Muscle of leg (tissue), 11 donors: ENCODE data around the gene ALKBH2. TPM values are rescaled to one million over a fixed set of nuclear protein-coding genes. Genes with fewer than 3 reads are reported as not detected.

Experiments used
- DNase-seq: peaks from one replicate; pipeline ENCODE4 v3.0.0; 2013
- H3K27ac ChIP-seq: one replicate; pipeline ENCODE4 v1.5.1; 2013; ENCODE audit warnings: mild to moderate bottlenecking, low read length, control low read depth
- H3K27me3 ChIP-seq: one replicate; pipeline ENCODE4 v1.6.1; 2013; ENCODE audit warnings: low read length; ENCODE audit not compliant: control insufficient read depth, insufficient read depth
- H3K36me3 ChIP-seq: one replicate; pipeline ENCODE4 v1.6.1; 2013; ENCODE audit warnings: low read length; ENCODE audit not compliant: control insufficient read depth, insufficient read depth
- H3K4me1 ChIP-seq: one replicate; pipeline ENCODE4 v1.6.1; 2013; ENCODE audit warnings: low read length; ENCODE audit not compliant: control insufficient read depth, insufficient read depth
- H3K4me3 ChIP-seq: one replicate; pipeline ENCODE4 v1.5.1; 2013; ENCODE audit warnings: low read length, control low read depth
- H3K9me3 ChIP-seq: replicated peaks from 2 replicates; pipeline ENCODE4 v1.6.1; 2013; ENCODE audit warnings: low read depth, low read length; ENCODE audit not compliant: control insufficient read depth
- WGBS: methylation state at CpG from one replicate; pipeline ENCODE4 v1.1.5; 2013; ENCODE audit warnings: missing lambda C conversion rate; ENCODE audit not compliant: insufficient coverage; 5-methylcytosine and 5-hydroxymethylcytosine counted together
- polyA plus RNA-seq, 8 donors: library from polyadenylated mRNA; unstranded; fragments of 120-200 nt; gene quantifications; one replicate each; pipeline versions ENCODE4 v1.2.1 to v1.2.3, GENCODE V29; 2013; ENCODE audit warnings: inconsistent platforms in 1 of 8, low replicate concordance in 1 of 8; ENCODE audit not compliant: insufficient read length in 8 of 8, insufficient read depth in 1 of 8
- total RNA-seq: library from RNA; stranded (reverse); fragments of 120-200 nt; gene quantifications from one replicate; pipeline ENCODE4 v1.2.4, GENCODE V29; 2013

Gene ALKBH2
- total and polyA plus RNA-seq, 9 donors: 20.3 to 32.3 (median 23.6) TPM

DNA sequence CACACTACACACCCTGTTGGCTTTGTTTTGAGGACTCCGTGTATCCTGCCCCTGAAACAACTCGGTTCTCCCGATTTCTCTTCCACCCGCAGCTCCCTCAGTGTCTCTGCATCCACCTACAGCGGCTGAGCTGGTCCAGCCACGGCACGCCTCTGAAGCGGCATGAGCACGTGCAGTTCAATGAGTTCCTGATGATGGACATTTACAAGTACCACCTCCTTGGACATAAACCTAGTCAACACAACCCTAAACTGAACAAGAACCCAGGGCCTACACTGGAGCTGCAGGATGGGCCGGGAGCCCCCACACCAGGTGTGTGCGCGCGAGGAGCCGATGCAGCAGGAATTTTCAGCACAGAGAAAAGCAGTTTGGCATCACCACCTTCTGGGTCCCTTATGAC, 10.5 kb downstream of the ALKBH2 start:
- Histone ChIP-seq H3K27ac (no peak overlapping the region), H3K4me1 (no peaks in the 10 kb centered on the region), H3K36me3 (peaks cover 50% of the 10 kb centered on the region), H3K4me3 (no peak overlapping the region), H3K27me3 (no peaks in the 10 kb centered on the region), H3K9me3 (no peaks in the 10 kb centered on the region)
- 92% methylated on average over 14 of the region's 14 CpGs for WGBS
- no peak for DNase-seq

DNA sequence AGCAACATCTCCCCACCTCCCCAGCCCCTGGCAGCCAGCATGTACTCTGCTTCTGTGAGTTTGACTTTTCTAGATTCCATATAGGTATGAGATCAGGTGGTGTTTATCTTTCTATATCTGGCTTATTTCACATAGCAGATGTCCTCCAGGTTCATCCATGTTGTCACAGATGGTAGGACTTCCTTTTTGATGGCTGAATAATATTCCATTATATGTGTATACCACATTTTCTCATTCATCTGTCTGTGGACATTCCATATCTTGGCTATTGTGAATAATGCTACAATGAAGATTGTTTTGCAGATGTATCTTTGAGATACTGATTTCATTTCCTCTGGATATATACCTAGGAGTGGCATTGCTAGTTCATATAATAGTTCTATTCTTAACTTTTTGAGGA, 18.4 kb downstream of the ALKBH2 start:
- Histone ChIP-seq H3K9me3 (no peaks in the 10 kb centered on the region), H3K27ac (no peak overlapping the region), H3K36me3 (peaks cover 34% of the 10 kb centered on the region), H3K27me3 (no peaks in the 10 kb centered on the region), H3K4me3 (no peak overlapping the region), H3K4me1 (no peaks in the 10 kb centered on the region)
- no peak for DNase-seq

DNA sequence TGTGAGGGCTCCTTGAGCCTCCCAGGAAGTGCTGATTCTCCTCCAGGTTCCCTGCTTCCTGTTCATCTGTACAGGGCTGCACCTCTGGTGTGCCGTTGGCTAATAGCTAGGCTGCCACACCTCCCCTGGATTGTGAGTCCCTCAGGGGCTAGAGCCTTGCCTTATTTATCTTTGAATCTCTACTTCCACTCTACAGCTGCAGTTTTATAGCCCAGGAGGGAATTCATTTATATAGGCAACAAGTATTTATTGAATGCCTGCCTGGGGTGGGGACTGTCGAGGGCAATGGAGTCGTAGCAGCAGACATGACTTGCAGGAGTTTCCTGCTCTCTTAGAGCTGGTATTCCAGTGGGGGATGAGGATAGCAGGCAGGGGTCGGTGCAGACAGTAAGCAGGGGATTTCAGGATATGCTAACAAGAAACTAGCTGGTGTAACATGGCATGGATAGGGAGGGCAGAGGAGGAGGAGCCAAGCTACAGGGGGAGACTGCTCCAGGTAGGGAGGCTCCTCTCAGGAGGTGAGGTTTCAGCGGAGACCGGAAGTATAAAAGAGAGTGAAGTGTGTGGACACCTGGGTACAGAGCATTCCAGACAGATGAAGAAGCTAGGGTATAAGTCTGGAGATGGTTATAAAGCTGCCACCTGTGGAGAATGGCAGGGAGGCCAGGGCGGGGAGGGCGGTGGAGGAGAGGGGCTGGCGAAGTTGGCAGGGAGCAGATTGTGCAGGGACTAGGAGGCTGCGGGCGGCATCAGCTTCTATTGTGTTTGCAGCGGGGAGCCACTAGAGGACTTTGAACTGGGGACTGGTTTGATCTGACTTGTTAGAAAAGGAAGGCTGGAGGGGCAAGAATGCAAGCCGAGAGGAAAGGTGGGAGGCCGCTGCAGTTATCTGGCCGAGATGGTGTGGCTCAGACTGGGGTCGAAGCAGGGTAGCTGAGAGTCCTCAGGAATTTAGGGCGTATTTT, 23.7 kb downstream of the ALKBH2 start:
- Histone ChIP-seq H3K4me1 (peaks cover 2% of the 10 kb centered on the region), H3K4me3 (no peak overlapping the region), H3K36me3 (peaks cover 61% of the 10 kb centered on the region), H3K9me3 (no peaks in the 10 kb centered on the region), H3K27ac (no peak overlapping the region), H3K27me3 (no peaks in the 10 kb centered on the region)
- peak; percentile 35 for DNase-seq
- WGBS: 53% methylated on average over 17 of the region's 17 CpGs

DNA sequence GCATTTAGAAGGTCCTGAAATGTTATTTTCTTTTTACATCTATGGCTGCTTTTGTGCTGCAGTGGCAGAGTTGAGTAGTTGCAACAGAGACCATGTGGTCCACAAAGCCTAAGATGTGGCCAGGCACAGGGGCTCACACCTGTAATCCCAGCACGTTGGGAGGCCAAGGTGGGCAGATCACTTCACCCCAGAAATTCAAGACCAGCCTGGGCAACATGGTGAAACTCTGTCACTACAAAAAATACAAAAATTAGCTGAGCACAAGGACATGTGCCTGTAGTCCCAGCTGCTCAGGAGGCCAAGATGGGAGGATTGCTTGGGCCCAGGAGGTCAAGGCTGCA, 27.4 kb downstream of the ALKBH2 start:
- Histone ChIP-seq H3K36me3 (peaks cover 68% of the 10 kb centered on the region), H3K27ac (no peak overlapping the region), H3K4me1 (peaks cover 2% of the 10 kb centered on the region), H3K9me3 (peaks cover 3% of the 10 kb centered on the region), H3K27me3 (no peaks in the 10 kb centered on the region), H3K4me3 (no peak overlapping the region)
- 100% methylated on average over 1 of the region's 1 CpG for WGBS
- no peak for DNase-seq

DNA sequence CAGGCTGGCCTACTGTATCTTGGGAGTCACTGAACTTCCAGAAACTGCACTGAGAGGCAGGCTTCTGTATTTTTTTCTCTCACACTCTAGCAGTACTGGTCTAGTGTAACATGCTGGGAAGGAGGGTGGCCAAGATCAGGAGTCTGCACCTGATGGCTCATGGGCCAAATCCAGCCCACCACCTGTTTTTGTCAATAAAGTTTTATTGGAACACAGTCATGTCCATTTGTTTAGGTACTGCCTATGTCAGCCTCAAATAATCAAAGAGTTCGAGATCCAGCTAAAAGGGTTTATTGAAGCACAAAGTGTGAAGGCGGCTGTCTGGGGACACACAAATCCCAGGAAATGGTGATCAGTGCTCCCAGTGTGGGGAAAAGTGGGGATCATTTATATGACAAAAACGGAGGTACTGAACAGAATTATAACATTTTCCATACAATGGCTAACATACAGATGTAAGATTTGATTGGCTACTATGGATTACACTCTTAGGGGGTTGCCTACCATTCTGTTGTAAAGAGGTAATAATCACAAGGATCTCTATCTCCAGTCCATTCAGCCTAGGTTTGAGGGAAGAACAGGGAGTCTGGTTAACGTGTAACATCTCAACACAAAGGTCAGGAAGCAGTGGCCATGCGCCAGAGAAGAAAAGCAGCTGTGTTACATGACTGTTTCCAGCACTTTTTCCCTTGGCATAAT, 28.0 kb downstream of the ALKBH2 start:
- no peak for DNase-seq
- peaks cover 63% of the 10 kb centered on the region for H3K36me3 ChIP-seq
- peaks cover 3% of the 10 kb centered on the region for H3K9me3 ChIP-seq
- WGBS: 68% methylated on average over 4 of the region's 5 CpGs
- H3K4me1 ChIP-seq: peaks cover 2% of the 10 kb centered on the region
- H3K27ac ChIP-seq: no peak overlapping the region
- no peaks in the 10 kb centered on the region for H3K27me3 ChIP-seq
- no peak overlapping the region for H3K4me3 ChIP-seq

DNA sequence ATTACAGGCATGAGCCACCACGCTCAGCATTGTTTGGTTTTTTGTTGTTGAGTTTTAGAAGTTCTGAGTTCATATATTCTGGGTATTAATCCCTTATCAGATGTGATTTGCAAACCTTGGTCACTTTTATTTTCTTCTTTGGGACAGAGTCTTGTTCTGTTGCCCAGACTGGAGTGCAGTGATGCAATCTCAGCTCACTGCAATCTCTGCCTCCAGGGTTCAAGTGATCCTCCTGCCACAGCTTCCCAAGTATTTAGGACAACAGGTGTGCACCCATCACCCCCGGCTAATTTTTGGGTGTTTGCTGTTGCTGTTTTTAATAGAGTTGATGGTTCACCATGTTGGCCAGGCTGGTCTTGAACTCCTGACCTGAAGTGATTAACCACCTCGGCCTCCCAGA, 29.1 kb downstream of the ALKBH2 start:
- 42% methylated on average over 1 of the region's 3 CpGs for WGBS
- Histone ChIP-seq H3K27ac (no peak overlapping the region), H3K4me1 (no peaks in the 10 kb centered on the region), H3K4me3 (no peak overlapping the region), H3K9me3 (peaks cover 3% of the 10 kb centered on the region), H3K36me3 (peaks cover 55% of the 10 kb centered on the region), H3K27me3 (no peaks in the 10 kb centered on the region)
- DNase-seq: no peak

DNA sequence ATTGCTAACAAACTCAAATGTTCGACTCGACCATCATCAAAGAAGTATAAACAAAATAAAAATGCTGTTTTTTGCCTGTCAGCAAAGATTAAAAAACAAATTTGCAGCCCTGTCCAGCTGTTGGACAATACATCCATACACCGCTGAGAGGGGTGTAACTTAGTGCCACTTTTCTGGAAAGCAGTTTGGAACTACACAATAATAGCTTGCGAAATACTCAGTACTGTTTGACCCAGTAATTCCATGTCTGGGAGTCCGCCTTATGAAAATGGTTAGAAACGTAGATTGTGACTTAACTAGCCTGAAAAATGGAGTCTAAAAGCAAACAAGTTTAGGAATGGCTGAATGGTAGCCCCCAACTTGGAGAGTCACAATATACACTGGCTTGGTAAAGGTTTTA, 34.5 kb downstream of the ALKBH2 start:
- Histone ChIP-seq H3K27ac (no peak overlapping the region), H3K36me3 (peaks cover 26% of the 10 kb centered on the region), H3K4me1 (peaks cover under 1% of the 10 kb centered on the region), H3K4me3 (no peak overlapping the region), H3K27me3 (no peaks in the 10 kb centered on the region), H3K9me3 (peaks cover 3% of the 10 kb centered on the region)
- DNase-seq: no peak
- 100% methylated on average over 1 of the region's 6 CpGs for WGBS

DNA sequence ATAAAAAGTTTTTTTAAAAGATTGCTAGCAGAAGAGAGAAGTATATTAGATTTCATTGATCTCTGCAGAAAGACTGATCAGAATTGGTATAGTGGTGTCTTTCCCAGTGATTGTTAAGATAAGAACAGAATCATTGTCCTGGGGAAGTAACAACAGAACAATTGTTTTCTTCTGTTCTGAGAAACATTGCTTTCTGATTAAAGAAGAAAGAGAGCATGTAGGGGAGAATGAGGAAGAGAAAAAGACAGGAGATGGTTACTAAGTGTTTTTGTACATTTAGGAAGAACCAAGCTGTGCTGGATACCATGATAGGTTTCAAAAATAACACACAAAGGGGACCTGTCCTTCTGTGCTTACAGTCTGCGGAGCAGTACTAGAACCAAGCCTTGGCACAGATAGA, 35.9 kb downstream of the ALKBH2 start:
- WGBS: 100% methylated on average over 1 of the region's 1 CpG
- H3K36me3 ChIP-seq: peaks cover 19% of the 10 kb centered on the region
- no peak overlapping the region for H3K4me3 ChIP-seq
- no peak for DNase-seq
- peaks cover 7% of the 10 kb centered on the region for H3K4me1 ChIP-seq
- no peak overlapping the region for H3K27ac ChIP-seq
- no peaks in the 10 kb centered on the region for H3K9me3 ChIP-seq
- no peaks in the 10 kb centered on the region for H3K27me3 ChIP-seq

DNA sequence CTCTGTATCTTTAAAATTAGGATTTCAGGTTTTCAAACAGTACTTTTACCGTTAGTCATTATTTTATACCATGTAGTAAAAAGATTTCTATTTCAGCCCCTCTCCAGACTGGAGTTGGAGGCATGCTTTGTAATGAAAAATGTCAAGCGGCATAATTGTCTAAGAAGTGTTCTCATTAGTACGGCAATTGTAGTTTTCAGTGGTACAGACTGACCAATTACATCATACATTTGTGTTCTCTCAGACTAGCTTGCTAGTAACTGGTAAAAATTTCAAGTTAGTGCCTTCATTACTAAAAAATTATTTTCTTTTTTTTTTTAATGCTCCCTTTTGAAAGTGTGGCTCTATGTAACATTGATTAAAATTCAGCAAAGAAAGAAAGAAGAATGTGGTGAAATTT, 36.4 kb downstream of the ALKBH2 start:
- Histone ChIP-seq H3K4me1 (peaks cover 10% of the 10 kb centered on the region), H3K9me3 (no peaks in the 10 kb centered on the region), H3K4me3 (no peak overlapping the region), H3K27ac (no peak overlapping the region), H3K36me3 (peaks cover 17% of the 10 kb centered on the region), H3K27me3 (no peaks in the 10 kb centered on the region)
- WGBS: no CpG with 5 or more reads among the region's 3 CpGs
- DNase-seq: no peak

DNA sequence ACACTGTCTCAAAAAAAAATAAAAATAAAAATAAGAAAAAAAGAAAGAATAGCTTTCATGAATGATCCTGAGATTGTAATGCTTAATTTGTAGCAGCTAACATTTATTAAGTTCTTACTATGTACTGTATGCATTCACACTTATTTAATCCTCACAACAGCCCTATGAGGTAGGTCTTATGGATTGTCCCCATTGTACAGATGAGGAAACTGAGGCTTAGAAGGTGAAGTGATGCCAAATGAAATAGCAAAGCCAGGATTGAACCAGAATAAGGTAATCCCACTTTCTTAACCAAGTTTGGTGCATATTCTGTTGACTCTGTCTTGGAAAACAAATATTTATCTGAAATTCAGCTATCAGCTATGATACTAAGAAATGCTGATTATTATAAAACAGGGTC, 38.8 kb downstream of the ALKBH2 start:
- Histone ChIP-seq H3K4me1 (peaks cover 10% of the 10 kb centered on the region), H3K9me3 (no peaks in the 10 kb centered on the region), H3K27ac (no peak overlapping the region), H3K36me3 (peaks cover 8% of the 10 kb centered on the region), H3K27me3 (no peaks in the 10 kb centered on the region), H3K4me3 (no peak overlapping the region)
- no peak for DNase-seq
